K562 (cell line): ENCODE results near the gene MIDN. TPM values are rescaled to one million over a fixed set of nuclear protein-coding genes. Genes with fewer than 3 reads are reported as not detected.
A peak's percentile ranks its signal among the peaks of the same experiment; 100 is the strongest.

ENCODE experiments used
- ARID4B ChIP-seq: sonication (generic); formaldehyde crosslinking; IDR thresholded peaks from 2 replicates; pipeline ENCODE4 v1.8.0; 2022; ENCODE audit warnings: mild to moderate bottlenecking, missing genetic modification reagents
- ATF4 ChIP-seq: fragments of 450-650 bp; formaldehyde crosslinking; IDR thresholded peaks from 2 replicates; pipeline ENCODE4 v1.4.0; 2022; ENCODE audit warnings: mild to moderate bottlenecking, moderate library complexity
- CHD4 ChIP-seq: fragments of 200-600 bp; sonication (generic); IDR thresholded peaks from 3 replicates; pipeline ENCODE4 v1.6.1; 2012; ENCODE audit warnings: low read depth, mild to moderate bottlenecking, mixed read lengths, low read length, inconsistent platforms; ENCODE audit not compliant: insufficient read depth, insufficient replicate concordance, poor library complexity, severe bottlenecking
- EP300 ChIP-seq: IDR thresholded peaks from 2 replicates; pipeline ENCODE4 v1.6.1; 2012; ENCODE audit warnings: low read length, improper control_type of control experiment
- FOXJ3 ChIP-seq: sonication (generic); formaldehyde crosslinking; IDR thresholded peaks from 2 replicates; pipeline ENCODE4 v1.4.0; 2020; ENCODE audit warnings: mild to moderate bottlenecking, missing genetic modification reagents
- FUS ChIP-seq: fragments of 200-400 bp; formaldehyde crosslinking; optimal IDR thresholded peaks from 2 replicates; pipeline ENCODE3; 2017; ENCODE audit warnings: low read depth, low read length
- HMG20A ChIP-seq: fragments of 450-650 bp; formaldehyde crosslinking; conservative IDR thresholded peaks from 2 replicates; pipeline ENCODE4 v1.4.0; 2020; ENCODE audit warnings: mild to moderate bottlenecking, mixed read lengths
- HMG20B ChIP-seq: fragments of 250-450 bp; sonication (Bioruptor Pico); IDR thresholded peaks from 2 replicates; pipeline ENCODE4 v1.5.0; 2021; ENCODE audit warnings: mild to moderate bottlenecking
- JUND ChIP-seq, 2 experiments: IDR thresholded peaks; 2 replicates in 1 of 2; 3 replicates in 1 of 2; pipeline ENCODE4 v1.6.1; 2011; ENCODE audit warnings: borderline replicate concordance in 2 of 2, low read depth in 2 of 2, low read length in 2 of 2, improper control_type of control experiment in 1 of 2, missing biosample characterization in 1 of 2, missing genetic modification characterization in 1 of 2, missing genetic modification reagents in 1 of 2
- KDM2B ChIP-seq: fragments of 250-450 bp; sonication (Bioruptor Pico); IDR thresholded peaks from 2 replicates; pipeline ENCODE4 v1.8.0; 2021; ENCODE audit warnings: mild to moderate bottlenecking, moderate library complexity
- MTA3 ChIP-seq: fragments of 450-650 bp; formaldehyde crosslinking; IDR thresholded peaks from 2 replicates; pipeline ENCODE4 v1.6.1; 2017; ENCODE audit warnings: mild to moderate bottlenecking, borderline replicate concordance
- PML ChIP-seq: IDR thresholded peaks from 2 replicates; pipeline ENCODE4 v1.6.1; 2012; ENCODE audit warnings: low read length, inconsistent platforms
- POLR2AphosphoS5 ChIP-seq: IDR thresholded peaks from 2 replicates; pipeline ENCODE4 v1.6.1; 2011; ENCODE audit warnings: mild to moderate bottlenecking, low read depth, low read length, moderate library complexity; ENCODE audit not compliant: control insufficient read depth, insufficient read depth
- RBFOX2 ChIP-seq: fragments of 200-400 bp; formaldehyde crosslinking; IDR thresholded peaks from 2 replicates; pipeline ENCODE4 v1.6.1; 2017; ENCODE audit warnings: low read depth, mild to moderate bottlenecking, low read length, moderate library complexity
- RCOR1 ChIP-seq, 2 experiments: IDR thresholded peaks; 2 replicates each; pipeline ENCODE4 v1.6.1; 2012; ENCODE audit warnings: low read depth in 2 of 2, low read length in 2 of 2, borderline replicate concordance in 1 of 2, improper control_type of control experiment in 1 of 2
- STAT6 ChIP-seq: sonication (generic); formaldehyde crosslinking; IDR thresholded peaks from 2 replicates; pipeline ENCODE4 v1.8.1; 2023; ENCODE audit warnings: mild to moderate bottlenecking, missing genetic modification reagents
- ZEB2 ChIP-seq: fragments of 450-650 bp; IDR thresholded peaks from 2 replicates; pipeline ENCODE4 v1.6.1; 2016
- ZNF12 ChIP-seq: sonication (generic); formaldehyde crosslinking; IDR thresholded peaks from 2 replicates; pipeline ENCODE4 v1.4.0; 2020; ENCODE audit warnings: mild to moderate bottlenecking, missing genetic modification reagents
- ZNF165 ChIP-seq: fragments of 250-450 bp; sonication (Bioruptor Pico); IDR thresholded peaks from 2 replicates; pipeline ENCODE4 v1.4.0; 2020; ENCODE audit warnings: borderline replicate concordance
- ZNF175 ChIP-seq: fragments of 200-800 bp; sonication (Bioruptor generic); IDR thresholded peaks from 2 replicates; pipeline ENCODE4 v1.6.1; 2016; ENCODE audit warnings: low read depth, mild to moderate bottlenecking, missing genetic modification characterization, missing compliant biosample characterization
- ZNF253 ChIP-seq: fragments of 250-450 bp; sonication (Bioruptor Pico); conservative IDR thresholded peaks from 2 replicates; pipeline ENCODE4 v1.6.1; 2021; ENCODE audit warnings: mild to moderate bottlenecking
- polyA plus RNA-seq, 8 experiments: library from polyadenylated mRNA; depleted of rRNA in 4 of 8; stranded (reverse) in 5 of 8; unstranded in 3 of 8; fragments of >200 nt; fragmentation: Nextera tagmentation in 2 of 8; fragmentation: Illumina TruSeq in 1 of 8; extraction: Ambion mirVana in 2 of 8; extraction: Trizol in 1 of 8; gene quantifications; 2 replicates each; pipeline versions ENCODE4 v1.2.1 to v1.2.3, GENCODE V29; 2011 to 2014; ENCODE audit warnings: inconsistent platforms in 1 of 8, missing spikeins in 1 of 8
- total RNA-seq, 7 experiments: library from RNA; depleted of rRNA in 6 of 7; stranded (reverse); fragments of >200 nt in 6 of 7; fragmentation: Illumina TruSeq in 2 of 7; extraction: Trizol in 2 of 7; gene quantifications; 2 replicates each; pipeline versions ENCODE4 v1.2.1 to v1.2.3, GENCODE V29; 2011 to 2021; ENCODE audit warnings: low replicate concordance in 1 of 7

Gene MIDN
- total and polyA plus RNA-seq, 9 of the 15 experiments (the other 6 are each of a cell fraction or from before 2014, with no cell fraction given): 0.17 to 120 (median 10.1) TPM

- TF ChIP-seq HMG20A (CRISPR knock-in tag) (no peak), ZNF175 (CRISPR knock-in tag) (peak; percentile 68; the same call in 1 of the 2 replicates), ZNF12 (CRISPR knock-in tag) (no peak), EP300 (peak; percentile 7; the same call in 1 of the 2 replicates), PML (no peak), ATF4 (no peak), ZNF253 (CRISPR knock-in tag) (no peak), FOXJ3 (CRISPR knock-in tag) (no peak), ARID4B (CRISPR knock-in tag) (no peak), STAT6 (CRISPR knock-in tag) (no peak), JUND (IDR thresholded peaks at IDR 0.05; ENCODE audit: borderline replicate concordance, low read depth, low read length) (no peak), JUND (tag; IDR thresholded peaks at IDR 0.05; ENCODE audit: borderline replicate concordance, low read depth, low read length) (0 out of 3 replicates have a peak, but pooled peaks have one; percentile 51), RCOR1 (IDR thresholded peaks at IDR 0.05; ENCODE audit: borderline replicate concordance in 1 of 2, low read depth in 2 of 2, low read length in 2 of 2) (0 out of 4 replicates have a peak, but pooled peaks of 1 of the 2 experiments have one; percentile 19), RBFOX2 (peak; percentile 68), ZEB2 (no peak), KDM2B (CRISPR knock-in tag) (no peak), CHD4 (no peak), ZNF165 (CRISPR knock-in tag) (no peak), HMG20B (no peak), MTA3 (0 out of 2 replicates have a peak, but pooled peaks have one; percentile 37), FUS (no peak), POLR2AphosphoS5 (peak; percentile 19)
These were observed 5.2 kb downstream of the MIDN start (continued) for GRCh38 chr19:1253514-1254080.
